Panc1 (cell line): ENCODE results near the gene ARFRP1.

ENCODE experiments used
- CTCF ChIP-seq: fragments of 450-650 bp; IDR thresholded peaks from 2 replicates; pipeline ENCODE4 v1.5.1; 2017; ENCODE audit warnings: mild to moderate bottlenecking
- POLR2AphosphoS5 ChIP-seq: IDR thresholded peaks from 2 replicates; pipeline ENCODE4 v1.6.1; 2012; ENCODE audit warnings: mild to moderate bottlenecking, low read depth, low read length, moderate library complexity
- REST ChIP-seq, 2 experiments: IDR thresholded peaks; 2 replicates each; pipeline ENCODE4 v1.6.1; 2011 to 2012; ENCODE audit warnings: low read depth in 2 of 2, control low read depth in 1 of 2, low read length in 1 of 2, mild to moderate bottlenecking in 1 of 2, moderate library complexity in 1 of 2; ENCODE audit not compliant: insufficient read depth in 1 of 2
- SIN3A ChIP-seq: IDR thresholded peaks from 2 replicates; pipeline ENCODE4 v1.6.1; 2012; ENCODE audit warnings: low read depth, mild to moderate bottlenecking, low read length, moderate library complexity, borderline replicate concordance; ENCODE audit not compliant: insufficient read depth
- TCF7L2 ChIP-seq: IDR thresholded peaks from 2 replicates; pipeline ENCODE4 v1.6.1; 2011; ENCODE audit warnings: mild to moderate bottlenecking, low read depth, low read length, inconsistent platforms

- TF ChIP-seq CTCF = no peak
- TF ChIP-seq POLR2AphosphoS5 = no peak
- no peak for TF ChIP-seq SIN3A
- TF ChIP-seq REST (IDR thresholded peaks at IDR 0.05; ENCODE audit: insufficient read depth in 1 of 2, low read depth in 2 of 2, low read length in 1 of 2) = no peak
- no peak for TF ChIP-seq TCF7L2
Observed at GRCh38 chr20:63653974-63654668, 53.7 kb downstream of the ARFRP1 start.
